Neural cell (in vitro differentiated cells): ENCODE data around the gene PNPLA5. TPM values are rescaled to one million over a fixed set of nuclear protein-coding genes. Genes with fewer than 3 reads are reported as not detected.

ENCODE experiments used
- H2AFZ ChIP-seq: fragments of 200-600, 300-800 bp; sonication (generic), shearing (Covaris generic); 2 replicates; pipeline ENCODE4 v1.6.0; 2014; ENCODE audit warnings: low read depth, mild to moderate bottlenecking, antibody characterized with exemption, low read length, moderate library complexity
- H3F3A ChIP-seq: fragments of 200-600 bp; shearing (Covaris generic); 2 replicates; pipeline ENCODE4 v1.6.1; 2016; ENCODE audit warnings: mild to moderate bottlenecking, moderate library complexity, mixed read lengths, antibody characterized with exemption, low read length; ENCODE audit not compliant: insufficient read depth, poor library complexity, severe bottlenecking
- H3K27ac ChIP-seq: fragments of 200-600, 300-800 bp; sonication (generic), shearing (Covaris generic); 2 replicates; pipeline ENCODE4 v1.5.1; 2014; ENCODE audit warnings: mild to moderate bottlenecking, low read length, moderate library complexity
- H3K27me3 ChIP-seq: fragments of 300-800, 200-600 bp; sonication (generic), shearing (Covaris generic); 2 replicates; pipeline ENCODE4 v1.6.0; 2014; ENCODE audit warnings: mild to moderate bottlenecking, low read depth, low read length, moderate library complexity; ENCODE audit not compliant: insufficient read depth
- H3K36me3 ChIP-seq: fragments of 300-800, 200-600 bp; sonication (generic), shearing (Covaris generic); 2 replicates; pipeline ENCODE4 v1.5.1; 2014; ENCODE audit warnings: mild to moderate bottlenecking, antibody characterized with exemption, low read length, moderate library complexity; ENCODE audit not compliant: insufficient read depth
- H3K4me2 ChIP-seq: fragments of 300-800, 200-600 bp; sonication (generic), shearing (Covaris generic); 2 replicates; pipeline ENCODE4 v1.6.0; 2014; ENCODE audit warnings: mild to moderate bottlenecking, low read length
- H3K4me3 ChIP-seq: fragments of 300-800, 200-600 bp; sonication (generic), shearing (Covaris generic); 2 replicates; pipeline ENCODE4 v1.5.1; 2014; ENCODE audit warnings: mild to moderate bottlenecking, low read length, moderate library complexity
- H3K79me2 ChIP-seq: fragments of 200-600 bp; shearing (Covaris generic); replicated peaks from 2 replicates; pipeline ENCODE4 v1.6.0; 2014; ENCODE audit warnings: mild to moderate bottlenecking, low read length, moderate library complexity; ENCODE audit not compliant: insufficient read depth
- H3K9ac ChIP-seq: fragments of 300-800, 200-600 bp; sonication (generic), shearing (Covaris generic); 2 replicates; pipeline ENCODE4 v1.6.1; 2016; ENCODE audit warnings: mild to moderate bottlenecking, low read length, mixed read lengths
- H3K9me2 ChIP-seq: fragments of 200-600 bp; shearing (Covaris generic); 2 replicates; pipeline ENCODE4 v1.6.1; 2016; ENCODE audit warnings: mild to moderate bottlenecking, low read length, mixed read lengths; ENCODE audit not compliant: insufficient read depth
- H3K9me3 ChIP-seq: fragments of 200-600, 300-800 bp; sonication (generic), shearing (Covaris generic); 2 replicates; pipeline ENCODE4 v1.6.1; 2016; ENCODE audit warnings: mild to moderate bottlenecking, mixed run types, low read length, moderate library complexity, mixed read lengths
- H4K20me1 ChIP-seq: fragments of 200-600 bp; shearing (Covaris generic); 2 replicates; pipeline ENCODE4 v1.6.1; 2016; ENCODE audit warnings: mild to moderate bottlenecking, mixed run types; ENCODE audit not compliant: insufficient read depth
- CTCF ChIP-seq: fragments of 450-650 bp; IDR thresholded peaks from 2 replicates; pipeline ENCODE4 v1.5.1; 2014; ENCODE audit warnings: antibody characterized with exemption, mild to moderate bottlenecking, moderate library complexity; ENCODE audit not compliant: poor library complexity, severe bottlenecking
- EP300 ChIP-seq: fragments of 450-650 bp; conservative IDR thresholded peaks from 2 replicates; pipeline ENCODE4 v1.6.1; 2014; ENCODE audit warnings: antibody characterized with exemption, mild to moderate bottlenecking, moderate library complexity; ENCODE audit not compliant: poor library complexity, severe bottlenecking
- EZH2 ChIP-seq: fragments of 200-600, 300-800 bp; shearing (Covaris generic), sonication (generic); IDR thresholded peaks from 2 replicates; pipeline ENCODE4 v1.6.1; 2014; ENCODE audit warnings: antibody characterized with exemption, low read length, borderline replicate concordance, mild to moderate bottlenecking; ENCODE audit not compliant: insufficient read depth, poor library complexity, severe bottlenecking
- MXI1 ChIP-seq: fragments of 450-650 bp; conservative IDR thresholded peaks from 2 replicates; pipeline ENCODE4 v1.6.1; 2014; ENCODE audit warnings: antibody characterized with exemption, mild to moderate bottlenecking; ENCODE audit not compliant: poor library complexity, severe bottlenecking
- POLR2AphosphoS5 ChIP-seq: IDR thresholded peaks from 2 replicates; pipeline ENCODE4 v1.6.1; 2012
- RAD21 ChIP-seq: fragments of 450-650 bp; conservative IDR thresholded peaks from 2 replicates; pipeline ENCODE4 v1.6.1; 2014; ENCODE audit warnings: antibody characterized with exemption, mild to moderate bottlenecking, moderate library complexity
- SMC3 ChIP-seq: fragments of 450-650 bp; conservative IDR thresholded peaks from 2 replicates; pipeline ENCODE4 v1.6.1; 2014; ENCODE audit warnings: antibody characterized with exemption, mild to moderate bottlenecking, moderate library complexity; ENCODE audit not compliant: poor library complexity
- TAF1 ChIP-seq: IDR thresholded peaks from 2 replicates; pipeline ENCODE4 v1.6.1; 2012; ENCODE audit warnings: low read depth
- polyA plus RNA-seq: library from polyadenylated mRNA; depleted of rRNA; stranded (reverse); fragments of >200 nt; gene quantifications from 2 replicates; pipeline ENCODE4 v1.2.3, GENCODE V29; 2014
- TF ChIP-seq, protein P1 (sequence below): IDR thresholded peaks from 2 replicates; pipeline ENCODE4 v1.6.1; 2012; ENCODE audit warnings: borderline replicate concordance

The PNPLA5 gene
- polyA plus RNA-seq, 1 donor from 2014 or later = not detected

GRCh38 chr22:43878079-43878795 lies 13.6 kb downstream of the PNPLA5 start:
- Histone ChIP-seq H3K27ac (no peak overlapping the region), H3K4me3 (no peak overlapping the region), H3K9me2 (no peaks in the 10 kb centered on the region), H2AFZ (no peak overlapping the region), H3K79me2 (no peaks in the 10 kb centered on the region), H3K4me2 (no peak overlapping the region), H3K9me3 (no peaks in the 10 kb centered on the region), H3K27me3 (no peaks in the 10 kb centered on the region), H3F3A (no peaks in the 10 kb centered on the region), H4K20me1 (no peaks in the 10 kb centered on the region), H3K9ac (no peak overlapping the region), H3K36me3 (no peaks in the 10 kb centered on the region)
- TF ChIP-seq, protein P1, sequence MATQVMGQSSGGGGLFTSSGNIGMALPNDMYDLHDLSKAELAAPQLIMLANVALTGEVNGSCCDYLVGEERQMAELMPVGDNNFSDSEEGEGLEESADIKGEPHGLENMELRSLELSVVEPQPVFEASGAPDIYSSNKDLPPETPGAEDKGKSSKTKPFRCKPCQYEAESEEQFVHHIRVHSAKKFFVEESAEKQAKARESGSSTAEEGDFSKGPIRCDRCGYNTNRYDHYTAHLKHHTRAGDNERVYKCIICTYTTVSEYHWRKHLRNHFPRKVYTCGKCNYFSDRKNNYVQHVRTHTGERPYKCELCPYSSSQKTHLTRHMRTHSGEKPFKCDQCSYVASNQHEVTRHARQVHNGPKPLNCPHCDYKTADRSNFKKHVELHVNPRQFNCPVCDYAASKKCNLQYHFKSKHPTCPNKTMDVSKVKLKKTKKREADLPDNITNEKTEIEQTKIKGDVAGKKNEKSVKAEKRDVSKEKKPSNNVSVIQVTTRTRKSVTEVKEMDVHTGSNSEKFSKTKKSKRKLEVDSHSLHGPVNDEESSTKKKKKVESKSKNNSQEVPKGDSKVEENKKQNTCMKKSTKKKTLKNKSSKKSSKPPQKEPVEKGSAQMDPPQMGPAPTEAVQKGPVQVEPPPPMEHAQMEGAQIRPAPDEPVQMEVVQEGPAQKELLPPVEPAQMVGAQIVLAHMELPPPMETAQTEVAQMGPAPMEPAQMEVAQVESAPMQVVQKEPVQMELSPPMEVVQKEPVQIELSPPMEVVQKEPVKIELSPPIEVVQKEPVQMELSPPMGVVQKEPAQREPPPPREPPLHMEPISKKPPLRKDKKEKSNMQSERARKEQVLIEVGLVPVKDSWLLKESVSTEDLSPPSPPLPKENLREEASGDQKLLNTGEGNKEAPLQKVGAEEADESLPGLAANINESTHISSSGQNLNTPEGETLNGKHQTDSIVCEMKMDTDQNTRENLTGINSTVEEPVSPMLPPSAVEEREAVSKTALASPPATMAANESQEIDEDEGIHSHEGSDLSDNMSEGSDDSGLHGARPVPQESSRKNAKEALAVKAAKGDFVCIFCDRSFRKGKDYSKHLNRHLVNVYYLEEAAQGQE = no peak
- TF ChIP-seq MXI1 (no peak), EZH2 (no peak), POLR2AphosphoS5 (no peak), RAD21 (no peak), CTCF (no peak), TAF1 (no peak), EP300 (no peak), SMC3 (no peak)

GRCh38 chr22:43876866-43877509 lies 14.8 kb downstream of the PNPLA5 start:
- Histone ChIP-seq H3K27ac (no peak overlapping the region), H3F3A (no peaks in the 10 kb centered on the region), H3K4me3 (no peak overlapping the region), H3K79me2 (no peaks in the 10 kb centered on the region), H2AFZ (no peak overlapping the region), H3K4me2 (no peak overlapping the region), H3K9me2 (no peaks in the 10 kb centered on the region), H3K9ac (no peak overlapping the region), H3K36me3 (no peaks in the 10 kb centered on the region), H3K9me3 (no peaks in the 10 kb centered on the region), H4K20me1 (no peaks in the 10 kb centered on the region), H3K27me3 (no peaks in the 10 kb centered on the region)
- TF ChIP-seq EP300 (no peak), POLR2AphosphoS5 (no peak), SMC3 (no peak), CTCF (no peak), MXI1 (no peak), RAD21 (no peak)
- TF ChIP-seq, protein P1 = no peak
